Vein endothelial cell (primary cell): ENCODE data around the gene POU4F3. TPM values are rescaled to one million over a fixed set of nuclear protein-coding genes. Genes with fewer than 3 reads are reported as not detected.

ENCODE experiments used
- total RNA-seq: library from RNA; depleted of rRNA; stranded (reverse); fragments of >200 nt; gene quantifications from 2 replicates; pipeline ENCODE4 v1.2.3, GENCODE V29; 2012

The POU4F3 gene, protein sequence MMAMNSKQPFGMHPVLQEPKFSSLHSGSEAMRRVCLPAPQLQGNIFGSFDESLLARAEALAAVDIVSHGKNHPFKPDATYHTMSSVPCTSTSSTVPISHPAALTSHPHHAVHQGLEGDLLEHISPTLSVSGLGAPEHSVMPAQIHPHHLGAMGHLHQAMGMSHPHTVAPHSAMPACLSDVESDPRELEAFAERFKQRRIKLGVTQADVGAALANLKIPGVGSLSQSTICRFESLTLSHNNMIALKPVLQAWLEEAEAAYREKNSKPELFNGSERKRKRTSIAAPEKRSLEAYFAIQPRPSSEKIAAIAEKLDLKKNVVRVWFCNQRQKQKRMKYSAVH
- under 0.01 and 0.10 TPM in 2 replicates for total RNA-seq

GRCh38 chr5:146338774-146339714 lies at the start of gene POU4F3:
POU4F3 (plus strand) TSS chr5:146338839; CDS start chr5:146339113, 274 bp downstream.

Other genes with a start within 250 kb of the POU4F3 start
- gene PLAC8L1, start 233.3 kb upstream of the POU4F3 start, total RNA-seq: 0.29 TPM in 1 of 2 replicates, not detected in the other
- 73.3 and 101 TPM in 2 replicates for gene LARS1, start 156.2 kb upstream of the POU4F3 start, total RNA-seq
- gene RBM27, start 135.2 kb upstream of the POU4F3 start, total RNA-seq: 27.1 and 34.3 TPM in 2 replicates
- 62.4 and 85.4 TPM in 2 replicates for gene TCERG1, start 108.5 kb downstream of the POU4F3 start, total RNA-seq
- not detected in 2 replicates for gene GPR151, start 177.4 kb downstream of the POU4F3 start, total RNA-seq